Measurements from ENCODE around the gene TSR2.
"Not testable (repeated sequence)": the region's sequence is repeated elsewhere in the genome, so short reads cannot be mapped to it uniquely, and the experiment has no call there.

Gene TSR2

GRCh38 chrX:54473993-54474859 lies 34.0 kb downstream of the TSR2 start:
- DNase-seq (ENCODE audit: low read depth in 3 of 3): no peak

- DNase-seq (ENCODE audit: low read depth in 3 of 3): no peak
Observed at GRCh38 chrX:54479136-54480111, 39.2 kb downstream of the TSR2 start.

- no peak for DNase-seq (ENCODE audit: low read depth in 3 of 3)
Observed at GRCh38 chrX:54482839-54483593, 42.8 kb downstream of the TSR2 start.

- no peak for DNase-seq (ENCODE audit: low read depth in 3 of 3)
Observed at GRCh38 chrX:54483946-54484345, 43.7 kb downstream of the TSR2 start.

GRCh38 chrX:54484666-54485065 lies 44.5 kb downstream of the TSR2 start:
- DNase-seq (ENCODE audit: low read depth in 3 of 3): no peak

- not testable (repeated sequence) for DNase-seq (ENCODE audit: low read depth in 3 of 3)
Observed at GRCh38 chrX:54489819-54490218, 49.6 kb downstream of the TSR2 start.

GRCh38 chrX:54492340-54492739 lies 52.1 kb downstream of the TSR2 start:
- no peak for DNase-seq (ENCODE audit: low read depth in 3 of 3)

- DNase-seq (ENCODE audit: low read depth in 3 of 3): no peak
Observed at GRCh38 chrX:54494166-54494988, 54.2 kb downstream of the TSR2 start.
